Measurements from ENCODE around the gene CRELD1.
"Not testable (repeated sequence)": the region's sequence is repeated elsewhere in the genome, so short reads cannot be mapped to it uniquely, and the experiment has no call there.

Gene CRELD1

GRCh38 chr3:9932843-9933560, 632 bp upstream of the CRELD1 start:
- DNase-seq (ENCODE audit: low read depth in 2 of 3, low spot score in 1 of 3): peak; percentile 76 to 86 (median 83)

GRCh38 chr3:9934235-9934621, 594 bp downstream of the CRELD1 start:
- no peak for DNase-seq (ENCODE audit: low read depth in 2 of 3, low spot score in 1 of 3)

GRCh38 chr3:9934993-9935392, 1.4 kb downstream of the CRELD1 start:
- DNase-seq (ENCODE audit: low read depth in 2 of 3, low spot score in 1 of 3): no peak

- no peak for DNase-seq (ENCODE audit: low read depth in 2 of 3, low spot score in 1 of 3)
Observed at GRCh38 chr3:9935966-9936510, 2.4 kb downstream of the CRELD1 start.

GRCh38 chr3:9937486-9938238, 4.0 kb downstream of the CRELD1 start:
- no peak for DNase-seq (ENCODE audit: low read depth in 2 of 3, low spot score in 1 of 3)

- DNase-seq (ENCODE audit: low read depth in 2 of 3, low spot score in 1 of 3): no peak
Observed at GRCh38 chr3:9938966-9939365, 5.3 kb downstream of the CRELD1 start.

GRCh38 chr3:9939906-9940305, 6.3 kb downstream of the CRELD1 start:
- DNase-seq (ENCODE audit: low read depth in 2 of 3, low spot score in 1 of 3): not testable (repeated sequence)

GRCh38 chr3:9940746-9941145, 7.1 kb downstream of the CRELD1 start:
- no peak for DNase-seq (ENCODE audit: low read depth in 2 of 3, low spot score in 1 of 3)

- DNase-seq (ENCODE audit: low read depth in 2 of 3, low spot score in 1 of 3): no peak
Observed at GRCh38 chr3:9942164-9942563, 8.5 kb downstream of the CRELD1 start.

GRCh38 chr3:9942934-9943690, 9.5 kb downstream of the CRELD1 start:
- DNase-seq (ENCODE audit: low read depth in 2 of 3, low spot score in 1 of 3): no peak

GRCh38 chr3:9944271-9944670, 10.6 kb downstream of the CRELD1 start:
- no peak for DNase-seq (ENCODE audit: low read depth in 2 of 3, low spot score in 1 of 3)

- DNase-seq (ENCODE audit: low read depth in 2 of 3, low spot score in 1 of 3): no peak
Observed at GRCh38 chr3:9945358-9945757, 11.7 kb downstream of the CRELD1 start.

- peak; percentile 58 to 80 (median 61) for DNase-seq (ENCODE audit: low read depth in 2 of 3, low spot score in 1 of 3)
Observed at GRCh38 chr3:9946112-9947024, 12.7 kb downstream of the CRELD1 start.

- no peak for DNase-seq (ENCODE audit: low read depth in 2 of 3, low spot score in 1 of 3)
Observed at GRCh38 chr3:9947025-9947995, 13.7 kb downstream of the CRELD1 start.

- no peak for DNase-seq (ENCODE audit: low read depth in 2 of 3, low spot score in 1 of 3)
Observed at GRCh38 chr3:9948586-9948985, 15.0 kb downstream of the CRELD1 start.

GRCh38 chr3:9949115-9949514, 15.5 kb downstream of the CRELD1 start:
- DNase-seq (ENCODE audit: low read depth in 2 of 3, low spot score in 1 of 3): no peak

- no peak for DNase-seq (ENCODE audit: low read depth in 2 of 3, low spot score in 1 of 3)
Observed at GRCh38 chr3:9949626-9950025, 16.0 kb downstream of the CRELD1 start.

GRCh38 chr3:9951126-9951525, 17.5 kb downstream of the CRELD1 start:
- no peak for DNase-seq (ENCODE audit: low read depth in 2 of 3, low spot score in 1 of 3)

- no peak for DNase-seq (ENCODE audit: low read depth in 2 of 3, low spot score in 1 of 3)
Observed at GRCh38 chr3:9951598-9951961, 17.9 kb downstream of the CRELD1 start.
